Progenitor cell of endocrine pancreas (in vitro differentiated cells): ENCODE results near the gene PROK1. TPM values are rescaled to one million over a fixed set of nuclear protein-coding genes. Genes with fewer than 3 reads are reported as not detected.

Experiments used
- DNase-seq: peaks from one replicate; pipeline ENCODE4 v3.0.0; 2021; ENCODE audit warnings: low spot score; ENCODE audit not compliant: unreplicated experiment
- H3K27ac Mint-ChIP-seq: 2 replicates; pipeline ENCODE4 v1.8.0; 2021; ENCODE audit warnings: mild to moderate bottlenecking, moderate library complexity, mixed read lengths
- H3K27me3 Mint-ChIP-seq: 2 replicates; pipeline ENCODE4 v1.8.0; 2021; ENCODE audit warnings: mixed read lengths
- H3K36me3 Mint-ChIP-seq: 2 replicates; pipeline ENCODE4 v1.8.0; 2022; ENCODE audit warnings: mixed read lengths; ENCODE audit not compliant: insufficient read depth
- H3K4me1 Mint-ChIP-seq: 2 replicates; pipeline ENCODE4 v1.8.0; 2021; ENCODE audit warnings: low read depth, mixed read lengths
- H3K4me3 Mint-ChIP-seq: 2 replicates; pipeline ENCODE4 v1.8.0; 2021; ENCODE audit warnings: low read depth, mild to moderate bottlenecking, moderate library complexity, mixed read lengths
- H3K9me3 Mint-ChIP-seq: 2 replicates; pipeline ENCODE4 v1.8.0; 2021; ENCODE audit warnings: low read depth, mixed read lengths
- total RNA-seq: library from RNA; stranded (reverse); gene quantifications from 2 replicates; pipeline ENCODE4 v1.2.1, GENCODE V29; 2021
- TF ChIP-seq, protein P1 (sequence below): fragments of 200-600 bp; sonication (generic); IDR thresholded peaks from one replicate; pipeline ENCODE4 v1.5.0; 2021; ENCODE audit warnings: antibody characterized with exemption, mild to moderate bottlenecking; ENCODE audit not compliant: unreplicated experiment

PROK1 gene
- total RNA-seq, 1 donor from 2014 or later, result not detected

DNA sequence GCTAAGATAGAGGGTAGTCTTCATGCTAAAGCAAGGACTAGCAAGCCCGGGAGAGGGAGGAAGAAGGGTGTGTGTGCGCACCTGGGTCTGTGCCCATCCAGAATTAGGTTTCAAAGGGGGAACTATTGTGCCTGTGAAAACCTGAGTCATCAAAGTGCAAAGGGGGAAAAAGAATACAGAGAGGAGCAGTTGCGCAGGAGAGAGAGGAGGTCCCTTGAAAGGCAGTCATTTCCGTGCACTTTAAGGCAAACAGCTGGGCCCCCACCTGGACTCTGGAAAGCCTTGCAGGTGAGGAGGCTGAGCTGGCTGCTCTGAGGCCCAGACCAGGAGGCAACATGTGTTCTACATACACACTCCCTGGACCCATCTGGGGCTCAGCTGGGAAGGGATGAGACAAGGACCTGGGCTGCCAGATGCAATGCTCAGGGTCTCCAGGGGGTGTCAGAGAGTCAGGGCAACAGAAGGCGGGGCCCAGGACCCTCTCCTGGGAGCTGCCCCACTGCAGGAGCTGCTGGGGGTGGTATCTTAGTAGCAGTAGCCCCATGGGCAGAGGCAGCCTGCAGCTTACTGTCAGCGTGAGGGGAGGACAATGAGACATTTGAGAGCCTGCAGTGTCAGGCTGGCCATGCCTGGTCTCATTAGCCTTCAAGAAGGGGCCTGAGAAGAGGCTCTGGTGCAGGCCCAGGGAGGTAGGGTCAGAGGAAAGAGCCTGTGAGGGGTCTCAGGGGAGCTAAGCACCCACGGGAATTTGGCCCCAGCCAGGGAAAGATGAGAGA, 14.3 kb downstream of the PROK1 start:
- Mint-ChIP-seq H3K4me1 (peaks cover 9% of the 10 kb centered on the region), H3K27ac (no peak overlapping the region), H3K9me3 (no peaks in the 10 kb centered on the region), H3K36me3 (no peaks in the 10 kb centered on the region), H3K4me3 (no peak overlapping the region), H3K27me3 (peaks cover 19% of the 10 kb centered on the region)
- no peak for DNase-seq
- TF ChIP-seq, protein P1, sequence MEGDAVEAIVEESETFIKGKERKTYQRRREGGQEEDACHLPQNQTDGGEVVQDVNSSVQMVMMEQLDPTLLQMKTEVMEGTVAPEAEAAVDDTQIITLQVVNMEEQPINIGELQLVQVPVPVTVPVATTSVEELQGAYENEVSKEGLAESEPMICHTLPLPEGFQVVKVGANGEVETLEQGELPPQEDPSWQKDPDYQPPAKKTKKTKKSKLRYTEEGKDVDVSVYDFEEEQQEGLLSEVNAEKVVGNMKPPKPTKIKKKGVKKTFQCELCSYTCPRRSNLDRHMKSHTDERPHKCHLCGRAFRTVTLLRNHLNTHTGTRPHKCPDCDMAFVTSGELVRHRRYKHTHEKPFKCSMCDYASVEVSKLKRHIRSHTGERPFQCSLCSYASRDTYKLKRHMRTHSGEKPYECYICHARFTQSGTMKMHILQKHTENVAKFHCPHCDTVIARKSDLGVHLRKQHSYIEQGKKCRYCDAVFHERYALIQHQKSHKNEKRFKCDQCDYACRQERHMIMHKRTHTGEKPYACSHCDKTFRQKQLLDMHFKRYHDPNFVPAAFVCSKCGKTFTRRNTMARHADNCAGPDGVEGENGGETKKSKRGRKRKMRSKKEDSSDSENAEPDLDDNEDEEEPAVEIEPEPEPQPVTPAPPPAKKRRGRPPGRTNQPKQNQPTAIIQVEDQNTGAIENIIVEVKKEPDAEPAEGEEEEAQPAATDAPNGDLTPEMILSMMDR, result no peak

DNA sequence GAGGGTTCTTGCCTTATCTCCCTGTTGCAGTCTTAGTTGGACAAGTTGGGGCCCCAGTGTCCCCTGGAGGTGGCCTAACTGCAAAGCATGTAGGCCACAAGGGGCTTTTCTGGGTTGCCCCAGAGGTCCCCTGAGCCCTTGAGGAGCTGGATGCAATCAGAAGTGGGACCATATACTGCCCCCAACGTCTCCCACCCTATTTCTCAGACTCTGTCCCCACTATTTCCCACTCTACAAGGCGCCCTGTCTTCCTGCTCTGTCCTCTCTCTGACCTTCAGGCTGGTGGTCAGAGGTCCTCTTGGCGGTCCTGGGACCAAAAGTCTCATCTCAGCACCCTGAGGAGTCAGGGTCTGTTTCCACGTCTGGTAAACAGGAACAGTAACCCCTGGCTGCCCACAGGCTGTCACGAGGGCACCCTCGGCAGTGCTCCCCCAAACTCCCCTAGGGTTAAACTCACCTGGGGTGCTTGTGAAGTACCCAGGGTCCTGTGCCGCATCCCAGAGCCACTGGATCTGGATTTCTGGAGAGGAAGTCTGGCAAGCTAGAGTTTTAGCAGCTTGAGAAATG, 14.9 kb downstream of the PROK1 start:
- H3K4me1 Mint-ChIP-seq, result peaks cover 9% of the 10 kb centered on the region
- H3K27me3 Mint-ChIP-seq, result peaks cover 19% of the 10 kb centered on the region
- no peak for DNase-seq
- no peaks in the 10 kb centered on the region for H3K9me3 Mint-ChIP-seq
- H3K36me3 Mint-ChIP-seq, result no peaks in the 10 kb centered on the region
- TF ChIP-seq, protein P1, result no peak
- H3K4me3 Mint-ChIP-seq, result no peak overlapping the region
- no peak overlapping the region for H3K27ac Mint-ChIP-seq

DNA sequence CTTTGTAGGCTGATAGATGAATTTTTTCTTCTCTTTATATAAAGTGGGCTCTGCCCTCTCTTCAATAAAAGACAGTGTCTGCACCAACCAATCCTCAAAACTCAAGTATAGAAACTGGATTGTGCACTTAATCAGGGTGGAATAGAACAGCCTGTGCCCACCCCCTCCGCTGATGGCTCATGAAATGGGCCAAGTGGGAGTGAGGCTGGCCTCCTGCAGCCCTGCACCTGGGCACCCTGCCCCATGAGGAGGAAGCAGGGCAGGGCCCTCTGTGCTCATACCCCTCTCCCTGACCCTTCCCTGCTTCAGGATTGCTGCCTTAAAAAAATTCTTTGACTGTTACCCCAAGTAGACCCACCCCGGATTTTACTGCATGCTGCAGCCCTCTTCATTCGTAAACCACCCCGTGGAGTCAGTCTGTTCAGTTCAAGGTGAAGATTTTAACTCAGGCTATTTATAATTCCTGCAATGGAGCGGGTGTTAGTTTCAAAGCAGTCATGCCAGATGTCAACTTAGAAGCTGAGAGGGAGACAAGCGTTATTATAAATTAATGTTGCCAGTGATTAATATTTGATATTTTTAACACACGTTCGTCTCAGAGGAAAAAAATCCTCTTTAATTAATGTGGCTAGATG, 15.8 kb downstream of the PROK1 start:
- DNase-seq, result no peak
- no peak overlapping the region for H3K27ac Mint-ChIP-seq
- no peak overlapping the region for H3K4me3 Mint-ChIP-seq
- no peaks in the 10 kb centered on the region for H3K9me3 Mint-ChIP-seq
- peaks cover 9% of the 10 kb centered on the region for H3K4me1 Mint-ChIP-seq
- no peaks in the 10 kb centered on the region for H3K36me3 Mint-ChIP-seq
- TF ChIP-seq, protein P1, result no peak
- H3K27me3 Mint-ChIP-seq, result peaks cover 13% of the 10 kb centered on the region

DNA sequence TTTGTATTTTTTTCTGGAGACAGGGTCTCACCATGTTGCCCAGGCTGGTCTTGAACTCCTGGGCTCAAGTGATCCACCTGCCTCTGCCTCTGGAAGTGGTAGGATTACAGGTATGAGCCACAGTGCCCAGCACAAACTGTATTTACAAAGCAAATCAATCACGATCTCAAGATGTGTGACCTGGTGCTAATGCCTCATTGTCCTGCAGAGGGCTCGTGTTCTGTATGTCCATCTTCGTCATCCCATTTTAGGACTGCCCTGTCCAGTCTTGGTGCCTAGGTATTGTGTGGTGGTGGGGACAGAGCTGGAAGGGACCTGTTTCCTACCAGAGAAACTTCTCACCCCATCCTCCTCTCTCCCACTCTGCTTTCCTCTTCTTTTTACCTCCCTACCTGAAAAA, 20.2 kb downstream of the PROK1 start:
- Mint-ChIP-seq H3K4me1 (no peaks in the 10 kb centered on the region), H3K9me3 (no peaks in the 10 kb centered on the region), H3K27ac (no peak overlapping the region), H3K27me3 (peaks cover 9% of the 10 kb centered on the region), H3K4me3 (no peak overlapping the region), H3K36me3 (no peaks in the 10 kb centered on the region)
- no peak for DNase-seq
- TF ChIP-seq, protein P1, result peak; percentile 20

DNA sequence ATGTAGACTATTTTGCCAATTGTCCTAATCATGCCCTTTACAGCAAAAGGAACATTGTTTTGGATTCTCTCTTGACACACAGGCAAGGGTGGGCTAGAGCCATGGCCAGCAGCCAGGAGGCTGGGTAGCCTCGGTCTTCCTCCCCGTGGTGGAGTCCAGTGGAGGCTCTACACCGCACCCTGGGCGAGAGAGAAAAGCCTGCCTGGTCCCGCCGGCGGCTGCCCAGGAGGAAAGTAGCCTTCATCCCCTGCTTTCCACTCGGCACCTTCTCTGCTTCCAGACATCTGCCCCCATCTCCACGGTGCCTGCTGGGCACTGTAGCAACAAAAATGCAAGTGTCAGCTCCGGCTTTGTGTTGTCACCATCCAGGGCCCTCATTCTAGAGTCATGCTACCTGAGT, 21.6 kb downstream of the PROK1 start:
- H3K4me1 Mint-ChIP-seq, result peaks cover 11% of the 10 kb centered on the region
- H3K27ac Mint-ChIP-seq, result no peak overlapping the region
- TF ChIP-seq, protein P1, result no peak
- peaks cover 7% of the 10 kb centered on the region for H3K27me3 Mint-ChIP-seq
- H3K4me3 Mint-ChIP-seq, result no peak overlapping the region
- DNase-seq, result no peak
- no peaks in the 10 kb centered on the region for H3K9me3 Mint-ChIP-seq
- H3K36me3 Mint-ChIP-seq, result no peaks in the 10 kb centered on the region
